Smooth muscle cell (in vitro differentiated cells): ENCODE measurements around the gene VEGFB. TPM values are rescaled to one million over a fixed set of nuclear protein-coding genes. Genes with fewer than 3 reads are reported as not detected.

Experiments used
- DNase-seq: peaks from one replicate; lab custom pipeline; 2025; ENCODE audit not compliant: unreplicated experiment; lab: John Stamatoyannopoulos, UW
- H2AFZ ChIP-seq: fragments of 200-600 bp; sonication (generic); 2 replicates; pipeline ENCODE4 v1.6.0; 2016; ENCODE audit warnings: antibody characterized with exemption, low read depth, mild to moderate bottlenecking
- H3F3A ChIP-seq: fragments of 200-600 bp; sonication (generic); 2 replicates; pipeline ENCODE4 v1.6.0; 2017; ENCODE audit warnings: antibody characterized with exemption, low read depth
- H3K27ac ChIP-seq: fragments of 200-600 bp; sonication (generic); 2 replicates; pipeline ENCODE4 v1.5.1; 2016; ENCODE audit warnings: low read depth, mild to moderate bottlenecking
- H3K27me3 ChIP-seq: fragments of 200-600 bp; sonication (generic); 2 replicates; pipeline ENCODE4 v1.6.1; 2016; ENCODE audit warnings: low read depth, mild to moderate bottlenecking
- H3K36me3 ChIP-seq: fragments of 200-600 bp; sonication (generic); 2 replicates; pipeline ENCODE4 v1.5.1; 2016; ENCODE audit warnings: low read depth
- H3K4me1 ChIP-seq: fragments of 200-600 bp; sonication (generic); 2 replicates; pipeline ENCODE4 v1.5.1; 2016; ENCODE audit warnings: low read depth
- H3K4me2 ChIP-seq: fragments of 200-600 bp; sonication (generic); 2 replicates; pipeline ENCODE4 v1.6.0; 2016; ENCODE audit warnings: mild to moderate bottlenecking
- H3K4me3 ChIP-seq: fragments of 200-600 bp; sonication (generic); 2 replicates; pipeline ENCODE4 v1.5.1; 2016; ENCODE audit warnings: mild to moderate bottlenecking
- H3K79me2 ChIP-seq: fragments of 200-600 bp; sonication (generic); 2 replicates; pipeline ENCODE4 v1.6.0; 2016; ENCODE audit warnings: low read depth, mild to moderate bottlenecking
- H3K9ac ChIP-seq: fragments of 200-600 bp; sonication (generic); 2 replicates; pipeline ENCODE4 v1.6.0; 2016; ENCODE audit warnings: low read depth
- H3K9me3 ChIP-seq: fragments of 200-600 bp; sonication (generic); replicated peaks from 2 replicates; pipeline ENCODE4 v1.5.1; 2016; ENCODE audit warnings: low read depth
- H4K20me1 ChIP-seq: fragments of 200-600 bp; sonication (generic); 2 replicates; pipeline ENCODE4 v1.6.0; 2016; ENCODE audit warnings: low read depth
- WGBS: methylation state at CpG from one replicate; pipeline ENCODE4 v1.1.7; 2016; ENCODE audit warnings: low lambda C conversion rate; 5-methylcytosine and 5-hydroxymethylcytosine counted together
- polyA plus RNA-seq: library from polyadenylated mRNA; unstranded; fragments of >200 nt; fragmentation: Nextera tagmentation; extraction: Ambion mirVana; gene quantifications from 2 replicates; pipeline ENCODE4 v1.2.1, GENCODE V29; 2016
- total RNA-seq: library from RNA; depleted of rRNA; stranded (reverse); fragments of >200 nt; gene quantifications from 2 replicates; pipeline ENCODE4 v1.2.3, GENCODE V29; 2014
- TF ChIP-seq, protein P1 (sequence below): fragments of 200-600 bp; sonication (generic); IDR thresholded peaks from 2 replicates; pipeline ENCODE4 v1.5.1; 2017; ENCODE audit warnings: borderline replicate concordance, mild to moderate bottlenecking, antibody characterized with exemption; ENCODE audit not compliant: insufficient read depth, poor library complexity, severe bottlenecking

VEGFB gene
- total and polyA plus RNA-seq, 2 experiments from 2014 or later: 27.9 to 96.5 TPM

DNA sequence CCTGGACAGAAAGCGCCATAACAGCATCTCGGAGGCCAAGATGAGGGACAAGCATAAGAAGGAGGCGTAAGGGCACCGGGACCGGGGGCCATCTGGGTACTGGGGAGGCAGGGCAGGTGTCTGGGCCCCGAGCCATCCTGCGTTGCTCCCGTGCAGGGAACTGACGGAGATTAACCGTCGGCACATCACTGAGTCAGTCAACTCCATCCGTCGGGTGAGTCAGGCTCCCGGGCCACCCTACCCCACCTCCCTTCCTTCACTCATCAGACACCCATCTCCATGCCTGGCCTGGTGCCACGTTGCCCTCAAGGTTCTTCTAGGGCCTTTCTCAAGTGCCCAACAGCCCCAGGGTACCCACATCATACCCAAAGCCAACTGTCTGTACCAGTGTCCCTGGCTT, 32.0 kb downstream of the VEGFB start:
- H3K4me2 ChIP-seq: no peak overlapping the region
- no peak overlapping the region for H3K27ac ChIP-seq
- H3K36me3 ChIP-seq: no peaks in the 10 kb centered on the region
- H3K9ac ChIP-seq: no peak overlapping the region
- TF ChIP-seq, protein P1, sequence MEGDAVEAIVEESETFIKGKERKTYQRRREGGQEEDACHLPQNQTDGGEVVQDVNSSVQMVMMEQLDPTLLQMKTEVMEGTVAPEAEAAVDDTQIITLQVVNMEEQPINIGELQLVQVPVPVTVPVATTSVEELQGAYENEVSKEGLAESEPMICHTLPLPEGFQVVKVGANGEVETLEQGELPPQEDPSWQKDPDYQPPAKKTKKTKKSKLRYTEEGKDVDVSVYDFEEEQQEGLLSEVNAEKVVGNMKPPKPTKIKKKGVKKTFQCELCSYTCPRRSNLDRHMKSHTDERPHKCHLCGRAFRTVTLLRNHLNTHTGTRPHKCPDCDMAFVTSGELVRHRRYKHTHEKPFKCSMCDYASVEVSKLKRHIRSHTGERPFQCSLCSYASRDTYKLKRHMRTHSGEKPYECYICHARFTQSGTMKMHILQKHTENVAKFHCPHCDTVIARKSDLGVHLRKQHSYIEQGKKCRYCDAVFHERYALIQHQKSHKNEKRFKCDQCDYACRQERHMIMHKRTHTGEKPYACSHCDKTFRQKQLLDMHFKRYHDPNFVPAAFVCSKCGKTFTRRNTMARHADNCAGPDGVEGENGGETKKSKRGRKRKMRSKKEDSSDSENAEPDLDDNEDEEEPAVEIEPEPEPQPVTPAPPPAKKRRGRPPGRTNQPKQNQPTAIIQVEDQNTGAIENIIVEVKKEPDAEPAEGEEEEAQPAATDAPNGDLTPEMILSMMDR: no peak
- peaks cover 8% of the 10 kb centered on the region for H3K4me1 ChIP-seq
- H3K79me2 ChIP-seq: no peaks in the 10 kb centered on the region
- H3K4me3 ChIP-seq: no peak overlapping the region
- H3F3A ChIP-seq: peaks cover 8% of the 10 kb centered on the region
- H2AFZ ChIP-seq: no peak overlapping the region
- H3K9me3 ChIP-seq: no peaks in the 10 kb centered on the region
- DNase-seq: no peak
- WGBS: 92% methylated on average over 15 of the region's 15 CpGs
- no peaks in the 10 kb centered on the region for H4K20me1 ChIP-seq
- H3K27me3 ChIP-seq: no peaks in the 10 kb centered on the region

DNA sequence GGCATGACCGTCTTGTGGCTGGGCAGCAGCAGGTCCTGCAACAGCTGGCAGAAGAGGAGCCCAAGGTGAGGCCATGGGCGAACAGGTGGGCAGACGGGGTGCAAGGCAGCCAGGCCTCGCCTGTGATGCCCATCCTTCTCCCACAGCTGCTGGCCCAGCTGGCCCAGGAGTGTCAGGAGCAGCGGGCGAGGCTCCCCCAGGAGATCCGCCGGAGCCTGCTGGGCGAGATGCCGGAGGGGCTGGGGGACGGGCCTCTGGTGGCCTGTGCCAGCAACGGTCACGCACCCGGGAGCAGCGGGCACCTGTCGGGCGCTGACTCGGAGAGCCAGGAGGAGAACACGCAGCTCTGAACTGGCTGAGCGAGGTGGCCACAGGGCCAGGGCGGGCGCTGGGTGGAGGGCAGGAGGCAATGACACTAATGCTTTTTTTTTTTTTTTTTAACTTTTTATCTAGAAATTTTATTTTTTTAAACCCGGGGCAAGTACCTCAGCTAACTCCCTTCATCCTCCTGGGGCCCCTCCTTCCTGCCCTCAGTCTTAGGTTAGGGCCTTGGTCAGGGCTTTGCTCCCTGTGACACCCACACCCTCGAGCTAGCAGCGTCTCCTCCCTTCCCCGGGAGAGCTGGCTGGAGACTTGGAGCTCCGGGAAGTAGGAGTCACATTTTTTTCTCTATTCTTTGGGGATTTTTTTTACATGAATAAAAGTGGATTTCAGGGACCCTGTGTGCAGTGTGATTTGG, 33.0 kb downstream of the VEGFB start:
- 87% methylated on average over 13 of the region's 27 CpGs for WGBS
- no peak overlapping the region for H2AFZ ChIP-seq
- H3K79me2 ChIP-seq: no peaks in the 10 kb centered on the region
- H3K4me3 ChIP-seq: no peak overlapping the region
- H3K36me3 ChIP-seq: no peaks in the 10 kb centered on the region
- H3K9me3 ChIP-seq: no peaks in the 10 kb centered on the region
- no peaks in the 10 kb centered on the region for H4K20me1 ChIP-seq
- no peak overlapping the region for H3K27ac ChIP-seq
- no peak overlapping the region for H3K9ac ChIP-seq
- H3F3A ChIP-seq: peaks cover 12% of the 10 kb centered on the region
- no peaks in the 10 kb centered on the region for H3K27me3 ChIP-seq
- no peak overlapping the region for H3K4me2 ChIP-seq
- DNase-seq: no peak
- H3K4me1 ChIP-seq: peaks cover 8% of the 10 kb centered on the region
- TF ChIP-seq, protein P1: no peak

DNA sequence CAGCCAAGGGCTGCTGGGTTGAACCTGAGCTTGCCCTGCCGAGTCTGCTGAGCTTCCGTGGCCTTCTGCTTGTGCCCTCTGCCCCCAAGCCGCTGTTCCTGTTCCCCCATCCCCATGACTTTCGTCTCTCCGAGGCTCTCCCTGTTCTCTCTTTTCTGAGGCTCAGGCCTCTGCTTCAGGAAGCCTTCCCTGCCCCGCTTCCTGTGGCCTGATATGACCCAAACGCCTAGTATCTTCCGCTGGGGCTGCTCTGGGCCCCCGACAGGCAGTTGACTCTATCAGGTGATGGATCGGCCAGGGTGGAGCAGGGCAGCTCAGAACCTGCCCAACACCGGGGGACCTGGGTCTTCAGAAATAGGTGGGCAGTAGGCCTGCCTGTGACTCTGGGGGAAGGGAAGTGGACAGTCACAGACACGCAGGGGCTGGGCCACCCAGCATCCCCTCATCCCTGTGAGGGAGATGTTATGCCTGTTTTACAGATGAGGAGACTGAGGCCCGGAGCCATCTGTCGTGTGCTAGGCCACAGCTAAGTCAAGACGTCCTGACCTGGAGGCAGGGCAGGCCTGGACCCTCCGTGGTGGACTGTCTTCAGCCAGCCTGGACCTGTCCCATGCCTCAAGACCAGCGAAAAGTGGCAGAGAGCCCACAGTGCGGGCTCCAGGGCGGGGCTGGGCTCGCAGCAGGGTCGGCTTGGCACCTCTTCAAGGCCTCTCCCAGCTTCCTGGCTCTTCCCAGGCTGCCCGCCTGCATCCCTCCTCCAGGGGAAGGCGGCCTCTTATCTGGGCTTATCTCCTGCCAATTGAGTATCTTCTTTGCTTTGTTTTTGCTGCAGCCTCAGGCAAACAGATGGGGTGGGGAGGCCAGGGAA, 33.9 kb downstream of the VEGFB start:
- no peaks in the 10 kb centered on the region for H3K79me2 ChIP-seq
- no peak overlapping the region for H2AFZ ChIP-seq
- peak overlapping the region; percentile 91 for H3K27ac ChIP-seq
- peak overlapping the region; percentile 86 for H3K4me2 ChIP-seq
- peaks cover 12% of the 10 kb centered on the region for H3F3A ChIP-seq
- H3K4me3 ChIP-seq: peak overlapping the region; percentile 62
- H4K20me1 ChIP-seq: no peaks in the 10 kb centered on the region
- 75% methylated on average over 21 of the region's 23 CpGs for WGBS
- H3K9me3 ChIP-seq: no peaks in the 10 kb centered on the region
- H3K9ac ChIP-seq: peak overlapping the region; percentile 85
- peaks cover 8% of the 10 kb centered on the region for H3K4me1 ChIP-seq
- H3K36me3 ChIP-seq: no peaks in the 10 kb centered on the region
- TF ChIP-seq, protein P1: no peak
- no peaks in the 10 kb centered on the region for H3K27me3 ChIP-seq
- no peak for DNase-seq
